Panc1 (cell line): ENCODE data around the gene TBC1D7.

Experiments
- CTCF ChIP-seq: fragments of 450-650 bp; IDR thresholded peaks from 2 replicates; pipeline ENCODE4 v1.5.1; 2017; ENCODE audit warnings: mild to moderate bottlenecking
- POLR2AphosphoS5 ChIP-seq: IDR thresholded peaks from 2 replicates; pipeline ENCODE4 v1.6.1; 2012; ENCODE audit warnings: mild to moderate bottlenecking, low read depth, low read length, moderate library complexity
- REST ChIP-seq, 2 experiments: IDR thresholded peaks; 2 replicates each; pipeline ENCODE4 v1.6.1; 2011 to 2012; ENCODE audit warnings: low read depth in 2 of 2, control low read depth in 1 of 2, low read length in 1 of 2, mild to moderate bottlenecking in 1 of 2, moderate library complexity in 1 of 2; ENCODE audit not compliant: insufficient read depth in 1 of 2
- SIN3A ChIP-seq: IDR thresholded peaks from 2 replicates; pipeline ENCODE4 v1.6.1; 2012; ENCODE audit warnings: low read depth, mild to moderate bottlenecking, low read length, moderate library complexity, borderline replicate concordance; ENCODE audit not compliant: insufficient read depth
- TCF7L2 ChIP-seq: IDR thresholded peaks from 2 replicates; pipeline ENCODE4 v1.6.1; 2011; ENCODE audit warnings: mild to moderate bottlenecking, low read depth, low read length, inconsistent platforms

- TF ChIP-seq CTCF (no peak), SIN3A (no peak), REST (IDR thresholded peaks at IDR 0.05; ENCODE audit: insufficient read depth in 1 of 2, low read depth in 2 of 2, low read length in 1 of 2) (no peak), POLR2AphosphoS5 (no peak), TCF7L2 (no peak)
Measured at GRCh38 chr6:13289789-13290318, 38.5 kb downstream of the TBC1D7 start.
